Adrenal gland (tissue), 5 donors: Measurements from ENCODE around the gene ZFYVE16.
"Not testable (repeated sequence)": the region's sequence is repeated elsewhere in the genome, so short reads cannot be mapped to it uniquely, and the experiment has no call there.

Experiments
- POLR2A ChIP-seq, 2 donors: fragments of 450-650 bp; IDR thresholded peaks; one replicate each; pipeline ENCODE4 v1.6.1; 2017; ENCODE audit warnings: antibody characterized with exemption in 2 of 2, mild to moderate bottlenecking in 2 of 2, moderate library complexity in 1 of 2
- TF ChIP-seq, protein P1 (sequence below), 6 experiments: fragments of 450-650 bp in 4 of 6; fragments of 200-600 bp in 2 of 6; sonication (generic) in 1 of 6; IDR thresholded peaks; 1 replicate in 5 of 6; 2 replicates in 1 of 6; pipeline versions ENCODE4 v1.5.1 to v1.8.0; 2016 to 2021; ENCODE audit warnings: antibody characterized with exemption in 6 of 6, mild to moderate bottlenecking in 2 of 6, moderate library complexity in 1 of 6
- donor health status: DM: no; HTN: no; CAD: no.

DNA sequence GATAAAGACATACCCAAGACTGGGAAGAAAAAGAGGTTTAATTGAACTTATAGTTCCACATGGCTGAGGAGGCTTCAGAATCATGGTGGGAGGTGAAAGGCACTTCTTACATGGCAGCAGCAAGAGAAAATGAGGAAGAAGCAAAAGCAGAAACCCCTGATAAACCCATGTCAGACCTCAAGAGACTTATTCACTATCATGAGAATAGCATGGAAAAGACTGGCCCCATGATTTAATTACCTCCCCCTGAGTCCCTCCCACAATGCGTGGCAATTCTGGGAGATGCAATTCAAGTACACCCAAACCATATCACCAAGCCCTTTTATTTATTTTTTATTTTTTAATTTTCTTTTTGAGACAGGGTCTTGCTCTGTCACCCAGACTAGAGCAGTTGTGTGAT is 7.5 kb upstream of the ZFYVE16 start:
- not testable (repeated sequence) for TF ChIP-seq POLR2A (IDR thresholded peaks at IDR 0.05)
- TF ChIP-seq, protein P1, sequence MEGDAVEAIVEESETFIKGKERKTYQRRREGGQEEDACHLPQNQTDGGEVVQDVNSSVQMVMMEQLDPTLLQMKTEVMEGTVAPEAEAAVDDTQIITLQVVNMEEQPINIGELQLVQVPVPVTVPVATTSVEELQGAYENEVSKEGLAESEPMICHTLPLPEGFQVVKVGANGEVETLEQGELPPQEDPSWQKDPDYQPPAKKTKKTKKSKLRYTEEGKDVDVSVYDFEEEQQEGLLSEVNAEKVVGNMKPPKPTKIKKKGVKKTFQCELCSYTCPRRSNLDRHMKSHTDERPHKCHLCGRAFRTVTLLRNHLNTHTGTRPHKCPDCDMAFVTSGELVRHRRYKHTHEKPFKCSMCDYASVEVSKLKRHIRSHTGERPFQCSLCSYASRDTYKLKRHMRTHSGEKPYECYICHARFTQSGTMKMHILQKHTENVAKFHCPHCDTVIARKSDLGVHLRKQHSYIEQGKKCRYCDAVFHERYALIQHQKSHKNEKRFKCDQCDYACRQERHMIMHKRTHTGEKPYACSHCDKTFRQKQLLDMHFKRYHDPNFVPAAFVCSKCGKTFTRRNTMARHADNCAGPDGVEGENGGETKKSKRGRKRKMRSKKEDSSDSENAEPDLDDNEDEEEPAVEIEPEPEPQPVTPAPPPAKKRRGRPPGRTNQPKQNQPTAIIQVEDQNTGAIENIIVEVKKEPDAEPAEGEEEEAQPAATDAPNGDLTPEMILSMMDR (IDR thresholded peaks at IDR 0.05), result not testable (repeated sequence)
